Chondrocyte (in vitro differentiated cells): Measurements from ENCODE around the gene DGKG. TPM values are rescaled to one million over a fixed set of nuclear protein-coding genes. Genes with fewer than 3 reads are reported as not detected.

Source experiments
- DNase-seq: peaks from one replicate; pipeline ENCODE4 v3.0.0; 2021; ENCODE audit warnings: mixed read lengths, low spot score
- H3K27ac Mint-ChIP-seq: one replicate; pipeline ENCODE4 v1.8.0; 2021; ENCODE audit warnings: mild to moderate bottlenecking, moderate library complexity, mixed read lengths; ENCODE audit not compliant: unreplicated experiment
- H3K27me3 Mint-ChIP-seq: 2 replicates; pipeline ENCODE4 v1.8.0; 2021; ENCODE audit warnings: low read depth, mixed read lengths
- H3K36me3 Mint-ChIP-seq: 2 replicates; pipeline ENCODE4 v1.8.0; 2021; ENCODE audit warnings: low read depth, mixed read lengths
- H3K4me1 Mint-ChIP-seq: 2 replicates; pipeline ENCODE4 v1.8.0; 2021; ENCODE audit warnings: low read depth, mild to moderate bottlenecking, mixed read lengths
- H3K4me3 Mint-ChIP-seq: one replicate; pipeline ENCODE4 v1.8.0; 2021; ENCODE audit warnings: mild to moderate bottlenecking, moderate library complexity, mixed read lengths; ENCODE audit not compliant: unreplicated experiment
- H3K9me3 Mint-ChIP-seq: 2 replicates; pipeline ENCODE4 v1.8.0; 2021; ENCODE audit warnings: low read depth, mixed read lengths
- total RNA-seq: library from RNA; stranded (reverse); gene quantifications from 3 replicates; pipeline ENCODE4 v1.2.1, GENCODE V29; 2021
- TF ChIP-seq, protein P1 (sequence below): fragments of 200-600 bp; sonication (generic); IDR thresholded peaks from 2 replicates; pipeline ENCODE4 v1.5.0; 2021; ENCODE audit warnings: antibody characterized with exemption, mild to moderate bottlenecking, moderate library complexity

Gene DGKG
- total RNA-seq, 1 donor from 2014 or later, result 1.6 TPM

DNA sequence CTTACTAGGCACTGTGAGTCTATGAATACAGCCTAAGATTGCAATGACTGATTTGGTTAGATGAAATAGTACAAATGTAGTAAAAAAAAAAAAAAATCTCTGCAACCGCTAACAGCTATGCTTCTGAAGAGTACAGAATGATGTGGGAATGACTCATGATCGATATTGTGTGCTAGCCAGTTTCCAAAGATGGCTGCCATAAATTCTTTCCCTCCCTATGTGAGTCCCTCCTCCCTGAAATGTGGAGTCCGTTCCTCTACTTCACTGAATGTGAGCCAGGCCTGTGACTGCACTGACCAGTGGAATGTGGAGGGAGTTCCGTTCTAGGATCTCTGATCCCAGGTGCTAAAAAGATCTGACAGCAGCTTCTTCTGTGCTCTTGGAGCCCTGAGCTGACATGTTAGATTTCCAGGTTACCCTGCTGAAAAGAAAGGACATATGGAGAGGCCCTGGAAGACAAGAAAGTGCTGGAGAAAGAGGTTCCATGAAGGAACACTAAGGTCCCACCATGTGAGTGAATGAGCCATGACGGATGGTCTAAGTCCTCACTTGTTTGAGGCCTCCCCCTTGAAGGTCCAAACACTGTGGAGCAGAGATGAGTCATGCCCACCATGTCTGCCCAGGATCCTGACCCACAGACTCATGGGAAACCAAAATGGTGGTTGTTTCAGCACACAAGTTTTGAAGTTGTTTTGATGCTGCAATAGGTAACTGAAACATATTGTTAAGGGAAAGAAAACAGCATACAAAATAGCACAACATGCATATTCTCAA is 46.3 kb downstream of the DGKG start:
- Mint-ChIP-seq H3K36me3 (peaks cover 3% of the 10 kb centered on the region), H3K27me3 (peaks cover 7% of the 10 kb centered on the region), H3K27ac (no peak overlapping the region), H3K9me3 (no peaks in the 10 kb centered on the region), H3K4me3 (no peak overlapping the region), H3K4me1 (peaks cover 11% of the 10 kb centered on the region)
- DNase-seq, result no peak
- TF ChIP-seq, protein P1, sequence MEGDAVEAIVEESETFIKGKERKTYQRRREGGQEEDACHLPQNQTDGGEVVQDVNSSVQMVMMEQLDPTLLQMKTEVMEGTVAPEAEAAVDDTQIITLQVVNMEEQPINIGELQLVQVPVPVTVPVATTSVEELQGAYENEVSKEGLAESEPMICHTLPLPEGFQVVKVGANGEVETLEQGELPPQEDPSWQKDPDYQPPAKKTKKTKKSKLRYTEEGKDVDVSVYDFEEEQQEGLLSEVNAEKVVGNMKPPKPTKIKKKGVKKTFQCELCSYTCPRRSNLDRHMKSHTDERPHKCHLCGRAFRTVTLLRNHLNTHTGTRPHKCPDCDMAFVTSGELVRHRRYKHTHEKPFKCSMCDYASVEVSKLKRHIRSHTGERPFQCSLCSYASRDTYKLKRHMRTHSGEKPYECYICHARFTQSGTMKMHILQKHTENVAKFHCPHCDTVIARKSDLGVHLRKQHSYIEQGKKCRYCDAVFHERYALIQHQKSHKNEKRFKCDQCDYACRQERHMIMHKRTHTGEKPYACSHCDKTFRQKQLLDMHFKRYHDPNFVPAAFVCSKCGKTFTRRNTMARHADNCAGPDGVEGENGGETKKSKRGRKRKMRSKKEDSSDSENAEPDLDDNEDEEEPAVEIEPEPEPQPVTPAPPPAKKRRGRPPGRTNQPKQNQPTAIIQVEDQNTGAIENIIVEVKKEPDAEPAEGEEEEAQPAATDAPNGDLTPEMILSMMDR, result no peak

DNA sequence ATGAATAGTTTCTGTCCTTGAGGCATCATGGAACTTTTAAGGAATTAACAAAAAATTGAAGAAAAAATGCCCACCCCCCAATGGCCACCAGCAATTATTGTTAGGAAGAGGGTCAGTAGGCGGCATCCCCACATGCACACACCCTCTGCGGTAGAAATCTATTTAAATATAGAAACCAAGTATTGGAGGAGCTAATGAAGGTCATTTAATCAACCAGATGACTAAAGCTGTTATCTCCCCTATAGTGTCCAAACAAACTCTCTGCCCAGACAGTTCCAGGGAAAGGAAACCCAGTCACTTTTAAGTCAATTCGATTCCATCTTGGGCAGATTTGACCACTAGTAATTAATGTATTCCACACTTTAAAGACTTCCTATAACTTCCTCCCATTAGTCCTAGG is 47.1 kb downstream of the DGKG start:
- no peaks in the 10 kb centered on the region for H3K9me3 Mint-ChIP-seq
- H3K27me3 Mint-ChIP-seq, result peaks cover 7% of the 10 kb centered on the region
- TF ChIP-seq, protein P1, result no peak
- H3K4me1 Mint-ChIP-seq, result peaks cover 11% of the 10 kb centered on the region
- H3K36me3 Mint-ChIP-seq, result peaks cover 3% of the 10 kb centered on the region
- no peak overlapping the region for H3K4me3 Mint-ChIP-seq
- DNase-seq, result no peak
- no peak overlapping the region for H3K27ac Mint-ChIP-seq

DNA sequence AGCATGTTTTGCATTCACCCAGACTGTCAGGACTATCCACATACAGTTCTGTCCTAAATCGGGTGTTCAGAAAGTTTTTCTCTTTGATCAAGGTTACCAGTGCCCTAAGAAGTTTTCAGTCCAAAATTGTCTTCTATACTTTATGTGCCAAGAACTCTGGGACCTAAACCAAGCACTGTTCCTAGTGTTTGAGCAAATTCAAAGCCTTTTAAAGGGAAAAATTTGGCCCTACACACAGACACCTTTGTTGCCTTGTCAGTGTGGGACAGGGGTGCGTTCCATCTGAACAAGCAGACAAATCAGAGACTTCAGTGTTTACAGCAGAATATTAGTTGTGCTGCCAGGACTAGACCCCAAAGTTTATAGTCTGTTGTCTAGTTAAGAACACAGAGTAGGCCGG is 50.6 kb downstream of the DGKG start:
- no peak overlapping the region for H3K27ac Mint-ChIP-seq
- no peaks in the 10 kb centered on the region for H3K36me3 Mint-ChIP-seq
- TF ChIP-seq, protein P1, result no peak
- DNase-seq, result no peak
- peaks cover 12% of the 10 kb centered on the region for H3K27me3 Mint-ChIP-seq
- H3K4me3 Mint-ChIP-seq, result no peak overlapping the region
- H3K4me1 Mint-ChIP-seq, result no peaks in the 10 kb centered on the region
- no peaks in the 10 kb centered on the region for H3K9me3 Mint-ChIP-seq

DNA sequence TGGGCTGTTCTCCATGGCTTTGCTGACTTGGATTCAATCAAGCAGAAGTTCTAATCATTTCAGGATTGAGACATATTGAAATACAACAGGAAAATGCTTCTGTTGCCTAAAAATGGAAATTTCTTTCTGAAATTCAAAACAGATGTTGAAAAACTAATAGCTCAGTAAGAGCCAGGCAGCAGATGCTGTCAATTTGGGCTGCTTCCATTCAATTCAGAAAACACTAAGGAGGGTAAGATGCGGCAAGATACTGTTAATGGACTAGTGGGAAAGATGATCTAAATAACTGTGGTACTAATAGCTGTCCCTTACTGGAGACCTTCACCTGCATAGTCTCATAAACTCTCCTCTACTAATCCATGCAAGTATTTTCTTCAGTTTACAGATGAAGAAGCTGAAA is 53.5 kb downstream of the DGKG start:
- H3K9me3 Mint-ChIP-seq, result no peaks in the 10 kb centered on the region
- H3K4me1 Mint-ChIP-seq, result no peaks in the 10 kb centered on the region
- no peaks in the 10 kb centered on the region for H3K36me3 Mint-ChIP-seq
- H3K4me3 Mint-ChIP-seq, result no peak overlapping the region
- H3K27me3 Mint-ChIP-seq, result peaks cover 13% of the 10 kb centered on the region
- TF ChIP-seq, protein P1, result no peak
- DNase-seq, result no peak
- H3K27ac Mint-ChIP-seq, result no peak overlapping the region

DNA sequence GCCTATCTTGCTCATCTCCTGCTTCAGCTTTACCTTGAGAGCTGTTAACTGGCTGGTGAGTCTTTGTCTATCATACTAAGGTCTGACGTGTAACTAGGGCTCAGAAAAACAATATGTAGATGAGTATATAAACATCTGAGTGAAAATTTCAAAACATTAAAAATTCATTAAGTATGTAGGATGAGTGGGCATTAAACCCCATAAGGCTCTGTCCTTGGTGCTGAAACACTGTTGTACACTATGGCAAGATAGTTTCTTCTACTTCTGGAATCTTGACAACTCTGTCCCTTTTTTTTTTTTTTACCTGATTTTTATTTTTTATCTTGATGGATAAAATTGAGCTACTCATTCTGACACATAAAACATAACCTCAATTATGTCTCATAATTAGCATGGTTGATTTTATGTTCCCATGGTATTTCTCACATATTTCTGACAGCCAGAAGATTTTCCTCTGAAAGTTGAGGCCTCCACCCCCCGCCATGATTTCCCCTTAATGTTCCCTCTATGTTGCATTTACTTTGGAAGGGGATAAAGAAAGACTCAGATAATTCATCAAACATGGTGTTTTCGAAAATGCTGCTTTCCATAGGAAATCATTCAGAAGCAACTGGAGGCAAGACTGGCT is 54.3 kb downstream of the DGKG start:
- Mint-ChIP-seq H3K36me3 (no peaks in the 10 kb centered on the region), H3K27ac (no peak overlapping the region), H3K9me3 (no peaks in the 10 kb centered on the region), H3K27me3 (peaks cover 20% of the 10 kb centered on the region), H3K4me3 (no peak overlapping the region), H3K4me1 (no peaks in the 10 kb centered on the region)
- TF ChIP-seq, protein P1, result no peak
- DNase-seq, result no peak
